Caki2 (cell line): ENCODE results near the gene DYRK1A. TPM values are rescaled to one million over a fixed set of nuclear protein-coding genes. Genes with fewer than 3 reads are reported as not detected.
"Not testable (repeated sequence)": the region's sequence is repeated elsewhere in the genome, so short reads cannot be mapped to it uniquely, and the experiment has no call there.

Experiments used
- DNase-seq: peaks from one replicate; pipeline ENCODE4 v3.0.0-alpha.2; 2015; ENCODE audit warnings: low read depth
- in situ Hi-C: cut with HindIII; loops from 2 replicates; pipeline ENCODE4 v1.10.0; 2016; ENCODE audit warnings: low sequenced_read_pairs, low pct_unique_long_range_greater_than_20kb, mixed read lengths
- total RNA-seq: library from RNA; depleted of rRNA; stranded (reverse); fragments of >200 nt; shearing (Covaris generic); gene quantifications from 2 replicates; pipeline ENCODE4 v1.2.3, GENCODE V29; 2014; ENCODE audit warnings: low replicate concordance

DYRK1A gene
- total RNA-seq, 1 experiment from 2014 or later, result 43.5 TPM

GRCh38 chr21:37496972-37497371, 130.4 kb downstream of the DYRK1A start:
- in situ Hi-C loops, result no loop called here
- DNase-seq, result peak; percentile 22

GRCh38 chr21:37498664-37499063, 132.1 kb downstream of the DYRK1A start:
- in situ Hi-C loops, result no loop called here
- no peak for DNase-seq

- in situ Hi-C loops, result no loop called here
- DNase-seq, result no peak
Observed at GRCh38 chr21:37502947-37503346, 136.4 kb downstream of the DYRK1A start.

GRCh38 chr21:37503848-37504467, 137.4 kb downstream of the DYRK1A start:
- in situ Hi-C loops, result no loop called here
- DNase-seq, result no peak

- no peak for DNase-seq
- in situ Hi-C loops, result no loop called here
Observed at GRCh38 chr21:37505963-37506362, 139.4 kb downstream of the DYRK1A start.

GRCh38 chr21:37507716-37508115, 141.1 kb downstream of the DYRK1A start:
- DNase-seq, result no peak
- in situ Hi-C loops, result no loop called here

- no peak for DNase-seq
- in situ Hi-C loops, result no loop called here
Observed at GRCh38 chr21:37508341-37508740, 141.8 kb downstream of the DYRK1A start.

- DNase-seq, result peak; percentile 14
- in situ Hi-C loops, result no loop called here
Observed at GRCh38 chr21:37509802-37510393, 143.3 kb downstream of the DYRK1A start.

- no peak for DNase-seq
- in situ Hi-C loops, result no loop called here
Observed at GRCh38 chr21:37511848-37512247, 145.3 kb downstream of the DYRK1A start.

- in situ Hi-C loops, result no loop called here
- no peak for DNase-seq
Observed at GRCh38 chr21:37513383-37513782, 146.8 kb downstream of the DYRK1A start.

GRCh38 chr21:37514038-37514667, 147.6 kb downstream of the DYRK1A start:
- in situ Hi-C loops, result no loop called here

GRCh38 chr21:37516998-37517397, 150.4 kb downstream of the DYRK1A start:
- in situ Hi-C loops, result no loop called here
- no peak for DNase-seq

More at GRCh38 chr21:37514038-37514667, 147.6 kb downstream of the DYRK1A start:
- DNase-seq, result peak; percentile 16

GRCh38 chr21:37520801-37521200, 154.2 kb downstream of the DYRK1A start:
- no peak for DNase-seq
- in situ Hi-C loops, result no loop called here

- no peak for DNase-seq
- in situ Hi-C loops, result no loop called here
Observed at GRCh38 chr21:37521658-37522057, 155.1 kb downstream of the DYRK1A start.

- in situ Hi-C loops, result no loop called here
- no peak for DNase-seq
Observed at GRCh38 chr21:37522641-37523295, 156.2 kb downstream of the DYRK1A start.

- in situ Hi-C loops, DNase-seq: not testable (repeated sequence)
Observed at GRCh38 chr21:37524944-37525343, 158.4 kb downstream of the DYRK1A start.

GRCh38 chr21:37525810-37526209, 159.2 kb downstream of the DYRK1A start:
- no peak for DNase-seq
- in situ Hi-C loops, result no loop called here

GRCh38 chr21:37527103-37527502, 160.5 kb downstream of the DYRK1A start:
- no peak for DNase-seq
- in situ Hi-C loops, result no loop called here

GRCh38 chr21:37527716-37528115, 161.1 kb downstream of the DYRK1A start:
- in situ Hi-C loops, result no loop called here
- no peak for DNase-seq
